Ovary (tissue), 3 donors: ENCODE data around the gene ITPR1.

Source experiments
- POLR2A ChIP-seq: fragments of 450-650 bp; IDR thresholded peaks from one replicate; pipeline ENCODE4 v1.6.1; 2017; ENCODE audit warnings: antibody characterized with exemption, mild to moderate bottlenecking, moderate library complexity
- TF ChIP-seq, protein P1 (sequence below), 3 donors: fragments of 450-650 bp in 2 of 3; fragments of 200-600 bp in 1 of 3; IDR thresholded peaks; one replicate each; pipeline versions ENCODE4 v1.5.1 to v1.8.0; 2016 to 2022; ENCODE audit warnings: antibody characterized with exemption in 3 of 3, mild to moderate bottlenecking in 1 of 3
- donor health status: DM: no; HTN: no; CAD: no.

DNA sequence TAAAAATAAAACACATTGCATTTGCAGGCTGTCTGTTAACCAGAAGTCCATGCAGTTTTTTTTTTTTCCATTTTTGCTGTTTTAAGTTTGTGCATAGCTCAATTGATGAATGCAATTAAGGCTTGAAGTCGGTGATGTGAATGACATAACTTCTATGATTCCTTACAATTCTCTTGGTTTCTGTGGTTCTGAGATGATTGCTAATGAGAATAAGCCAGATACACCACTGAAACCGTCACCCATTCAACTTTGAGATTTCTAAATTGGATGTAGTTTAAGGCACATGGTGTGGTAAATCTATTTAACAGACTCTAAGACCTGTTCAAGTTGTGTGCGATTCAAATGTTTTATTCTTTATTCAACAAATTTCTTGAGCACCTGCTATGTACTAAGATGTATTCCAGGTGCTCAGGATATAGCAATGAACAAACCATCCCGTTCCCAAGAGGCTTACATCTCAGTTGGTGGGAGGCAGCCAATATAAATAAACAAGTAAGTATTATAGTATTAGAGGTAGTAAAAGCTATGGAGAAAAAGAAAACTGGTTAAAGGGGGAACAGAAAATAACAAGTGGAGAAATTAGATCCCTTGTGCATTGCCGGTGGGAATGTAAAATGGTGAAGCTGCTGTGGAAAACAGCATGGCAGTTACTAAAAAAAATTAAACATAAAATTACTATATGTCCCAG is 4.0 kb downstream of the ITPR1 start:
- no peak for TF ChIP-seq POLR2A
- TF ChIP-seq, protein P1, sequence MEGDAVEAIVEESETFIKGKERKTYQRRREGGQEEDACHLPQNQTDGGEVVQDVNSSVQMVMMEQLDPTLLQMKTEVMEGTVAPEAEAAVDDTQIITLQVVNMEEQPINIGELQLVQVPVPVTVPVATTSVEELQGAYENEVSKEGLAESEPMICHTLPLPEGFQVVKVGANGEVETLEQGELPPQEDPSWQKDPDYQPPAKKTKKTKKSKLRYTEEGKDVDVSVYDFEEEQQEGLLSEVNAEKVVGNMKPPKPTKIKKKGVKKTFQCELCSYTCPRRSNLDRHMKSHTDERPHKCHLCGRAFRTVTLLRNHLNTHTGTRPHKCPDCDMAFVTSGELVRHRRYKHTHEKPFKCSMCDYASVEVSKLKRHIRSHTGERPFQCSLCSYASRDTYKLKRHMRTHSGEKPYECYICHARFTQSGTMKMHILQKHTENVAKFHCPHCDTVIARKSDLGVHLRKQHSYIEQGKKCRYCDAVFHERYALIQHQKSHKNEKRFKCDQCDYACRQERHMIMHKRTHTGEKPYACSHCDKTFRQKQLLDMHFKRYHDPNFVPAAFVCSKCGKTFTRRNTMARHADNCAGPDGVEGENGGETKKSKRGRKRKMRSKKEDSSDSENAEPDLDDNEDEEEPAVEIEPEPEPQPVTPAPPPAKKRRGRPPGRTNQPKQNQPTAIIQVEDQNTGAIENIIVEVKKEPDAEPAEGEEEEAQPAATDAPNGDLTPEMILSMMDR (IDR thresholded peaks at IDR 0.05) = no peak
